ENCODE data around the gene PRUNE2.
"Not testable (repeated sequence)": the region's sequence is repeated elsewhere in the genome, so short reads cannot be mapped to it uniquely, and the experiment has no call there.

Gene PRUNE2

GRCh38 chr9:76785501-76785900 is 120.4 kb downstream of the PRUNE2 start:
- no peak for DNase-seq

DNA sequence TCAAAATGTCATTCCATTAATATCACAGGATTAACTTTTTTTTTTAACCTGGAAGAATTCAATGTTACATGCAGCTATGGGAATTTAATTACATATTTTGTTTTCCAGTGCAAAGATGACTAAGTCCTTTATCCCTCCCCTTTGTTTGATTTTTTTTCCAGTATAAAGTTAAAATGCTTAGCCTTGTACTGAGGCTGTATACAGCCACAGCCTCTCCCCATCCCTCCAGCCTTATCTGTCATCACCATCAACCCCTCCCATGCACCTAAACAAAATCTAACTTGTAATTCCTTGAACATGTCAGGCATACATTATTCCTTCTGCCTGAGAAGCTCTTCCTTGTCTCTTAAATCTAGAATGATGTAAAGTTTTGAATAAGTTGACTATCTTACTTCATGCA is 121.0 kb downstream of the PRUNE2 start:
- DNase-seq: no peak

GRCh38 chr9:76772686-76773445 is 133.0 kb downstream of the PRUNE2 start:
- no peak for DNase-seq

DNA sequence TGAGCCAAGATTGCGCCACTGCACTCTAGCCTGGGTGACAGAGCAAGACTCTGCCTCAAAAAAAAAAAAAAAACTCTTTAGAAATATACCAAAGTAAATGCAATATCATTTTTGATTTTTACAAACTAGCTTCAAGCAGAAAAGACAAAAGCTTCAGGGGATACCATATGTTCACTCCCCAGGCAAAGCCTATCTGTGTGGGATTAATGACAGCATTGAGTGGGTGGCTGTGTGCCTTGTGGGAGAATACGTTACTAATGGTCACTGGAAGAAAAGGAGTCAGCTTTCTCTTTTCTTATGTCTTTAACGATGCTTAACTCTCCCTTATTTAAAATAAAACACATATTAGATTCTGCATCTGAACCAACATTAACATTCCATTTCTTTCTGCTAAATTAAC is 139.8 kb downstream of the PRUNE2 start:
- DNase-seq: no peak

DNA sequence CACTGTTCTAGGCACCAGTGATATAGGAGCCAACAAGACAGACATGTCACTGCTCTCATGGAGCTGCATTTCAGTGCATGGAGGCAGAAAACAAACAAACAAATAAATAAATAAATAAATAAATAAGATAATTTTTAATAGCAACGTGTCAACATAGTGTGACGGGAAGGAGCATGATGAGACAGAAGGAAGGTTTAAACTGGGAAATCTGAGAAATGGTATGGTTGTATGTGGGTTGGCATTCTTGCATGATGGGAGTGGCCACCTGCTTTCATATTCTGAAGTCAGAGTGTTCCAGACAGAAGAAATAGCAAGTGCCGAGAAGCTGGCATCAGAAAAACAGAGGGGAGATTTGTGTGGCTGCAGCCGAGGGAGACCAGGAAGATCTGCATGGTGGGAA is 141.8 kb downstream of the PRUNE2 start, which contains the start of gene PCA3:
TSS of gene PCA3 (plus strand) at position 301 of the 400 bp plus-strand sequence.
- DNase-seq: no peak

GRCh38 chr9:76761448-76761847 is 144.5 kb downstream of the PRUNE2 start:
- no peak for DNase-seq

DNA sequence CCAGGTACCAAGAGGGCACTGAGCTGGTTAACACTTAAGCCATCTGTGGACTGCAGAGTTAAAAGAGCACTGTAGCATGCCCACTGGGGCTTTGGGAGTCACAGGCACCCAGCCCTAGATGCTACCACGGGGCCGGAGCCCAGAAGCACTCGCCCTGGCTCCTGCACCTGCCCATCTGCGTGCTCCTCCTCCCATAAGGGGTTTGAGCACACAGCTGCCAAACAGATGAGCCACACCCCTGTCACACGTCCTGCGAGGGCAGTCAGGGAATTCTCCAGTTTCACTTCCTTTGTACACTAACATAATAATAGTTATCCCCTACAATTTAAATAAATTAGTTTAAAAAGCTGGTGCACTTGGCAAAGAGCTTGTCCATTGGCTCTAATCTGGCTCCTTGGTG is 146.2 kb downstream of the PRUNE2 start:
- DNase-seq: no peak

DNA sequence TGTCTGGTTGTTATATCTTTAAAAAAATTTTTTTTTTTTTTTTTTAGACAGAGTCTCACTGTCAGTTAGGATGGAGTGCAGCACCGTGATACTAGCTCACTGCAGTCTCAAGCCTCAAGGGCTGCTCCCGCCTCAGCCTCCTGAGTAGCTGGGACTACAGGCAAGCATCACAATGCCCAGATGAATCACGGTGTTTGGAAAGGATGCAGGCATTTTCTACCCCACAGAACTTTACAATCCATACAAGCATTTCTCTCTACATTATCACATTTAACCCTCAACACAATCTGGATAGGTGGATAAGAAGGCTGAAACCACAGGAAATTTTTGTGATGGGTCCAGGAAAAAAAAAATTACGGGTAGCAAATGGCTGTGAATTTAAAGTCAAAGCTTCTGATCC is 147.4 kb downstream of the PRUNE2 start:
- DNase-seq: no peak

GRCh38 chr9:76756941-76757673 is 148.8 kb downstream of the PRUNE2 start:
- DNase-seq: no peak

- DNase-seq: no peak
These were observed 149.7 kb downstream of the PRUNE2 start for GRCh38 chr9:76756268-76756640.

DNA sequence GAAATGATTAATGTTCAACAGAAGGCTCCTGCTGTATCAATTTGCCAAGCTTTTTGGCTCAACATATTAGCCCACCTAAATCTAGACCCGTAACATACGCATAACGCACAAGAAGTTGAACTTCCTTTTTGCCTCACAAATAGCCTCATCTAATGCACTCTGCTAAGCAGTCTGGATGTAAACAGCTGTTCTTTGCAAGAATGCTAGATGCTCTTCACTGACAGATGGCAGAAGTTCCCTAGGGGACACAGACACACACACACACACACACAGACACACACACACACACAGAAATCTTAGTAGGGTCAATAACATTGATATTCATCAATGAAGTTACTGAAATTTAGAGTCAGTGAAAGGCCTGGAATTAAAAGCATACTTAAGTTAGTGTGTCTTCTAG is 154.9 kb downstream of the PRUNE2 start:
- DNase-seq: no peak

GRCh38 chr9:76744336-76744735 is 161.6 kb downstream of the PRUNE2 start:
- DNase-seq: no peak

- no peak for DNase-seq
These were observed 162.0 kb downstream of the PRUNE2 start for GRCh38 chr9:76743931-76744330.

DNA sequence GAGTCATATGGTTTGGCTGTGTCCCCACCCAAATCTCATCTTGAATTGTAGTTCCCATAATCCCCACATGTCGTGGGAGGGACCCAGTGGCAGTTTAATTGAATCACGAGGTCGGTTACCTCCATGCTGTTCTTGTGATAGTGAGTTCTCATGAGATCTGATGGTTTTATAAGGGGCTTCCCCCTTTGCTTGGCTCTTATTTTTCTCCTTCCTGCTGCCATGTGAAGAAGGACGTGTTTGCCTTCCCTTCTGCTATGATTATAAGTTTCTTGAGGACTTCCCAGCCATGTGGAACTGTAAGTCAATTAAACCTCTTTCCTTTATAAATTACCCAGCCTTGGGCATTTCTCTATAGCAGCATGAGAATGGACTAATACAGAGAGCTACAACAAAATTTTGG is 163.0 kb downstream of the PRUNE2 start:
- not testable (repeated sequence) for DNase-seq

DNA sequence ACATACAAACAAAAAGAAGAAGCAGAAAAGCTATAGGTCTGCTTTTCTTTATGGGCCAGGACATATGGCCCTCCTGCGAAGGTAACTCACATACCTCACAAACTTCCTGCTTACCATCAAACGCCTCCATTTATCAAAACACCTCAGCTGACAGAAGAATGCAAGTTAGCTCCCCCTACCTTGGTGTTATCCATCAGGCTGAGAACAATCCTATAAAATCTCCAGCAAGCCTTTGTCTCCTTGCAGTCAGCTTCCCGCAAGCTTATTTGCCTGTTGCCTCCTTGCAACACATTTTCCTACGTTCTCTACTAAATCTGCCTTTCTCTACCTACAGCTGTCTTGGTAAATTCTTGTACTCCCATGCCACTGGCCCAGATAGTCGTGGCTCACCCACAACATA is 164.4 kb downstream of the PRUNE2 start:
- DNase-seq: no peak

DNA sequence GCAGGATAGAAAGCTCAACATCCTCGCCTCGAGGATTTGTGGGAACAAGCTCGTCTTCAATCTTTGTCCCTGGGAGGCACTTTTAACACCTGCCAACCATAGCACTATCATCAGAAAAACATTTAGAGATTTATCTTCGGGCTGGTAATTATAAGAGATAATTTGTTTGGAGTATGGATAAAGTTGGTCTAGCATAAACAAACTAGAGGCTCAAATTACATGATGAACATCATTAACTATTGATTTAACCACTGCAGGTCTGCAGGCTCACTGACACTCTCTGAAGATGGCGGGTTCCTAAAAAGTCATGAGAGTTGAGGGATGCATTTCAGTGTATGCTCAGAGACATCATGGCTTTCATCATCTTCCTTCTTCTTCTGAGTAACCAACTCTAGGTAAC is 167.5 kb downstream of the PRUNE2 start:
- no peak for DNase-seq

DNA sequence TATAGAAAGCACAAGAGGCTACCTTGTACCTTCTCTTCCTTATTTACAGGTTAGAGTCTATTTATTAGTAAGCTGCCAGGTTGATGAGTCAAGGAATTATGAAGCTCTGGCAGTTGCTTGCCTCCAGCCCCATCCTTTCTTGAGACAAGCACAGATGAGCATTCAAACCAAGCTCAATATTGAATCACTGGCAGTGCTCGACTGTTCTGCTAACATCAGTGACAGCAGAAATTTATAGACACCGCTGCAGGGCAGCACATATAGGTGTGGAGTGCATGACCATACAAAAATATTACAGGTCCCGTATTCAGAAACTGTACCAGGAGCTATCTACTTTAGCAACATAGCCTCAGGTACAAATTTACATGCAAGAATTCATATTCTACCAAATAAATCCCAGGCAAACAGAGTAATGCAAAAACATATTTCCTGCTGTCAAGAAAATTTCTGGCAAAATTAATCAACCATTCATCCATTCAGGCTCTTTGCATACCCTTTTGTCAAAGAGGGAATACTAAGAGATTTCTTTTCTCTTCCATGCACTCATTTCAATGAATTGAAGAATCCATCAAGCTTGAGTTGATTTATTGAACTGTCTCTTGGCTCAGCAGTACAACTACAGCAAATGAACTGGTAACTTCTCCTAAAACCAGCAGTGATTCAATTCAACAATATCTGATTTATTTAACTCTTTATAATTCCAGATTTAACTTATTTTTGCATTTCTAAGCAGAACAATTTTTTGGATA is 168.6 kb downstream of the PRUNE2 start:
- no peak for DNase-seq

DNA sequence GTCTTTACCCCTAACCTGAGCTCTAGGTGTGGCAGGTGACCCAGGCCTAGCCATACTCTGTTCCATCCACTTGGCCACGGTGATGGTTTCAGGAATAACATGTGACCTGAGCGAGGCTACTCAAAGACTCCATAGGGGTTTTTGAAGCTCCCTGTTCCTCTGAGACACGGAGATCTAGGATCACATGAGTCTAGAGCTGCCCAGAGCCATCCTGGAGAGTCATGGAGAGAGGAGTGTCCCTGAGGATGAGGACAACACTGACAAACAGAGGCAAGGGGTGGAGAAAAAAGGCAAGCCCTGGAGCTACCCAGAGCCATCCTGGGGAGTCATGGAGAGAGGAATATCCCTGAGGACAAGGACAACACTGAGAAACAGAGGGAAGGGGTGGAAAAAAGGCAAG is 171.2 kb downstream of the PRUNE2 start:
- no peak for DNase-seq

DNA sequence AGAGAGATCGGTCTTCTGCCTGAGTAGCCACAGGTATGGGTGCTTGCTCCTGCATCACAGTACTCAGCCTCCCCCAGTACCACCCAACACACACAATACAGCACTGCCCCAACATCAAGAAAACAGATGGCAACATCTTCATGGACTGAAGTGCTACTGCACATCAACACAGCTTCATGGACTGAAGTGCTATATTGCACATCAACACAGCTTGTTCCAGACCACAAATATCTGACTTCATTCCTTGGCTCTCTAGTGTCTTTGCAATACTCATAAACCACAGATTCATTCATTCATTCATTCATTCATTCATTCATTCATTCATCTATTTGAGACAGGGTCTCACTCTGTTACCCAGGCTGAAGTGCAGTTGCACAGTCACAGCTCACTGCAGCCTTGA is 172.8 kb downstream of the PRUNE2 start:
- DNase-seq: no peak

DNA sequence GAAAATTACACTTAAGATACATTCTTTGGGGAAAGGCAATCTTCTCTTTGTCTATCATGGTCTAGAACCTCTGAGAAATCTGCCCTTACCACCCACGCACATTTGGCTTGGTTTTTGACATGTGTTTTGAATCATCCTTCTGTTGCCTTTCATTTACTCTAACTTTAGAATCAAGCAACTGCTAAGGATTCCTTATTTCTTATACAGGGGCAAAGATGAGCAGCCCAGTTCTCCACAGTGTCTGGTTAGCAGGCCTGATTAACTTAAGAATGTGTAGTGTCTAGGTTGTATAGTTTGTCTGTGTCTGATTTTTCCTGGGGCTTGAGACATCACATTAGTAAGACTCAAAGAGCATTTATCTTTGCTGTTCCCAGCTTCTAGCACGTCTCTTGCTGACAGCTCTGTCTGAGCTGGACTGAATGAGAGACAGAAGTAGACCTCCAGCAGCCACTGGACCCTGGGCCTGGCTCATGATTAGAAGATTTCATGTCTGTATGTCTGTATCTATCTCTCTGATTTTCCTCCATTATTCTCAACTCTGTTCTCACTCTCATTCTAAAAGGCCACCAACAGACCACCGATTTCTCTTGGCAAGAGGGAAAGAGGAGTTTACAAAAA is 173.5 kb downstream of the PRUNE2 start:
- DNase-seq: no peak

GRCh38 chr9:76730801-76731200 is 175.1 kb downstream of the PRUNE2 start:
- DNase-seq: no peak

GRCh38 chr9:76729980-76730737 is 175.8 kb downstream of the PRUNE2 start:
- DNase-seq: no peak

GRCh38 chr9:76729116-76729515 is 176.8 kb downstream of the PRUNE2 start:
- no peak for DNase-seq
